Esophagus squamous epithelium (tissue), 4 donors: Measurements from ENCODE around the gene FDX1.

Experiments used
- POLR2A ChIP-seq, 4 donors: fragments of 450-650 bp; IDR thresholded peaks; one replicate each; pipeline ENCODE4 v1.6.1; 2017; ENCODE audit warnings: antibody characterized with exemption in 4 of 4, mild to moderate bottlenecking in 4 of 4, moderate library complexity in 3 of 4
- TF ChIP-seq, protein P1 (sequence below), 6 experiments: fragments of 450-650 bp in 4 of 6; fragments of 200-600 bp in 2 of 6; sonication (generic) in 2 of 6; IDR thresholded peaks; one replicate each; pipeline ENCODE4 v1.5.1; 2016 to 2019; ENCODE audit warnings: antibody characterized with exemption in 6 of 6, mild to moderate bottlenecking in 4 of 6, moderate library complexity in 4 of 6

GRCh38 chr11:110447343-110447742, 17.6 kb downstream of the FDX1 start:
- TF ChIP-seq, protein P1, sequence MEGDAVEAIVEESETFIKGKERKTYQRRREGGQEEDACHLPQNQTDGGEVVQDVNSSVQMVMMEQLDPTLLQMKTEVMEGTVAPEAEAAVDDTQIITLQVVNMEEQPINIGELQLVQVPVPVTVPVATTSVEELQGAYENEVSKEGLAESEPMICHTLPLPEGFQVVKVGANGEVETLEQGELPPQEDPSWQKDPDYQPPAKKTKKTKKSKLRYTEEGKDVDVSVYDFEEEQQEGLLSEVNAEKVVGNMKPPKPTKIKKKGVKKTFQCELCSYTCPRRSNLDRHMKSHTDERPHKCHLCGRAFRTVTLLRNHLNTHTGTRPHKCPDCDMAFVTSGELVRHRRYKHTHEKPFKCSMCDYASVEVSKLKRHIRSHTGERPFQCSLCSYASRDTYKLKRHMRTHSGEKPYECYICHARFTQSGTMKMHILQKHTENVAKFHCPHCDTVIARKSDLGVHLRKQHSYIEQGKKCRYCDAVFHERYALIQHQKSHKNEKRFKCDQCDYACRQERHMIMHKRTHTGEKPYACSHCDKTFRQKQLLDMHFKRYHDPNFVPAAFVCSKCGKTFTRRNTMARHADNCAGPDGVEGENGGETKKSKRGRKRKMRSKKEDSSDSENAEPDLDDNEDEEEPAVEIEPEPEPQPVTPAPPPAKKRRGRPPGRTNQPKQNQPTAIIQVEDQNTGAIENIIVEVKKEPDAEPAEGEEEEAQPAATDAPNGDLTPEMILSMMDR (IDR thresholded peaks at IDR 0.05) = no peak
- TF ChIP-seq POLR2A (IDR thresholded peaks at IDR 0.05) = no peak
